ENCODE data around the gene ZNF626. TPM values are rescaled to one million over a fixed set of nuclear protein-coding genes. Genes with fewer than 3 reads are reported as not detected.

ZNF626 gene
- total RNA-seq, 1 donor = 13.4 TPM

- TF ChIP-seq CTCF (IDR thresholded peaks at IDR 0.05; ENCODE audit: insufficient read depth, low read depth, low read length) = no peak
- no peak for DNase-seq (ENCODE audit: low read depth)
- no peak overlapping the region for H3K4me3 ChIP-seq (ENCODE audit: low read depth, low read length)
Observed at GRCh38 chr19:20607943-20608342, 53.4 kb downstream of the ZNF626 start.

Other genes starting within 250 kb of the ZNF626 start
- gene ZNF737, start 95.8 kb downstream of the ZNF626 start, total RNA-seq = 3.0 and 3.5 TPM in 2 replicates
- gene ZNF66, start 114.7 kb upstream of the ZNF626 start, total RNA-seq = 1.7 and 3.2 TPM in 2 replicates

Data from fibroblast of villous mesenchyme (primary cell).